Ecto neural progenitor cell (in vitro differentiated cells): ENCODE data around the gene FAM200C.
"Not testable (repeated sequence)": the region's sequence is repeated elsewhere in the genome, so short reads cannot be mapped to it uniquely, and the experiment has no call there.

Experiments
- DNase-seq: peaks from one replicate; pipeline ENCODE4 v3.0.0-alpha.2; 2018; ENCODE audit warnings: low spot score

FAM200C gene

DNA sequence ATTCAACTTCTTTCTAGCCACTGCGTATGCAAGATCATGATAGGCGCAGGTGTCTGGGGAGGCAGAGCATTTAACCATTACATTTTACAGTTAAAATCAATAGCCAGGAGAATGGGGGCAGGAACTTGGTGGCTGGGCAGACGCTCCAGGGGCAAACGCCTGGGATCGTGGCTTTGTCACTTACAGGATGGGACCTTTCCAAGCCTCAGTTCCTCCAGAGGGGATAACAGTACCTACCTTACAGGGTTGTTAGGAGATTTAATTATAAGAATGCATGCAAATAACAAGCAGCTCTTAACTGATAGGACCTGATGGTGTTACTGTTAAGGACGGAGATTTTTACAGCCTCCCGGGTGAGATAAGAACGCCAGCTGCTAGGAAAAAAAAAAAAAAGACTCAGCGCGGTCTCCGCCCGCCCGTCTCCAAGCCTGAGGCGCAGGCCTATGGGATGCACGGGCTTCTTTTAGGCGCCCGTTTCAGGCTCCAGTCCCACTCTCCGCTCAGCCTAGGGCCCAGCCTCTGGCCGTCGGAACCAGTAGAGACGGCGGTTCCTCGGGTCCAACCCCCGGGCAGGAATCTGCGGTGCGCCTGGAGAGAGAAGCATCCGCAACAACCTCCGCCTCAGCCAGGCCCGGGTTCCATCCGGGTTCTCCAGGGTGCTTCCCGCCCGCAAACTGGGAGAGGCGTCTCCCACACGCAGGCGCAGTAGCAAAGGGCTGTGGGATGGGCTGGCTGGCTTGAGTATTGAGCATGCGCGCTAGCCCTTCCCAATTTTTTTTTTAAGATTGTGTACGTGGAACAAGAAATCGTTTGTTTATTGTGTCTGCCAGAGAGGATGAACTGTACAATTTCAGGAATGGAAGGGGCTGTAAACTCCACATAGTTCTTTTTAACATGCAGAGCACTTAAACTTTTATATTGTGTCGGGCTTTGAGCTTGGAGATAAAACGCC lies at the start of gene FAM200C:
FAM200C (minus strand) TSS at position 653 of the 952 bp plus-strand sequence. CDS start 4,564 bp downstream, outside the sequence.
- DNase-seq: peak; percentile 95

DNA sequence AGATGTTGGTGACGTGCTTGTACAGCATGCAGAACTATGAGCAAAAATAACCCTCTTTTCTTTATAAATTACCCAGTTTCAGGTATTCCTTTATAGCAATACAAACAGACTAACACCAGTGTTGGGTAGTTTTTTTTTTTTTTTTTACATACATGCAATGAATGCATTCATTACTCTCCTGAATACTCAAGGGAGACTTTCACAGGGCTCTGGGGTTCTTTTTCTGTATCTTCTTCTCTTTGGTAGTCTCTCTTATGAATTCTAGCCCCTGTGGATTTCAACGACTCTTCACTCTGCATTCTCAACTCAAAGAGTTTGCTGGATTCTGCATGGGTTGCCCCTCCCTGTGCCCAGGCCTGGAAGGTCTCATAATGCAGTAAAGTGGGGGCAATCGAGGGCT lies 49.6 kb upstream of the FAM200C start:
- no peak for DNase-seq

DNA sequence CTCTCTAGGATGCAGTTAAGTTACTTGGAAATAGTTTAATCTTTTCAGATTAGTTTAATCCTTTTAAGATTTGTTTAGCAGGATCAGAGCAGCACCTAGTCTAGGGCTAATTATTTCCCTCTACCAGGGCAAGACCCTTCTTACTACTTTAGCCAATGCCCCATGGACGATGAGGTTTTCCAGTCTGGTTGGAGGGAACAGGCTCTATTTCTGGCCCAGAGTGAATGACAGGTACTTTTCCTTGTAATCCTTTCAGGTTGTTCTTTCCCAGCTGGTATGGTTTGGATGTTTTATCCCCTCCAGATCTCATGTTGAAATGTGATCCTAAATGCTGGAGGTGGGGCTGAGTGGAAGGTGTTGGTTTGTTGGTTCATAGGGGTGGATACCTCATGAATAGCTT lies 49.0 kb upstream of the FAM200C start:
- no peak for DNase-seq

DNA sequence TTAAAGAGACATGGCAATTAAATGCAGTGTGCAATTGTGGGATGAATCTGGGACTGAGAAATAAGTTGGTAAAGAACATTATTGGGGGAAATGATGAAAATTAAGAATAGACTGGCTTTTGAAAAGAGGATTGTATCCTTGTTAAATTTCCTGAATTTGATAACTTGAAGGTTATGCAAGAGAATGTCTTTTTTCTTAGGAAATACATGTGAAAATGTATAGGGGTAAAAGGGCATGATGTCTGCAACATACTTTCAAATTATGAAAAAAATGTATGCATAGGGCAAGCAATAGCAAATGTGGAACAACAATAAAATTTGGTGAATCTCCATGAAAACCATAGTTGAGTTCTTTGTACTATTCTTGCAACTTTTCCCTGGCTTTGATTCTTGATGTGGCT lies 45.9 kb upstream of the FAM200C start:
- no peak for DNase-seq

DNA sequence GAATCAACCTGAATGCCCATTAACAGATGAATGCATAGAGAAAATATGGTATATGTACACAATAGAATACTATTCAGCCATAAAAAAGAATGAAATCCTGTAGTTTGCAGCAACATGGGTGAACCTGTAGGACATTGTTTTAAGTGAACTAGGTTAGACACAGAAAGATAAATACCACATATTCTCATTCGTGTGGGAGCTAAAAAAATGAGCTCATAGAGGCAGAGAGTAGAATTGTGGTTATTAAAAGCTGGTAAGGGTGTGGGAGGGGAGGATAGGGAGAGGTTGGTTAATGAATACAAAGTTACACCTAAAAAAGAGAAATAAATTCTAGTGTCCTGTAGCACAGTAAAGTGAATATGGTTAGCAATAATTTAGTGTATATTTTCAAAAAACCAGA lies 45.3 kb upstream of the FAM200C start:
- DNase-seq: no peak

DNA sequence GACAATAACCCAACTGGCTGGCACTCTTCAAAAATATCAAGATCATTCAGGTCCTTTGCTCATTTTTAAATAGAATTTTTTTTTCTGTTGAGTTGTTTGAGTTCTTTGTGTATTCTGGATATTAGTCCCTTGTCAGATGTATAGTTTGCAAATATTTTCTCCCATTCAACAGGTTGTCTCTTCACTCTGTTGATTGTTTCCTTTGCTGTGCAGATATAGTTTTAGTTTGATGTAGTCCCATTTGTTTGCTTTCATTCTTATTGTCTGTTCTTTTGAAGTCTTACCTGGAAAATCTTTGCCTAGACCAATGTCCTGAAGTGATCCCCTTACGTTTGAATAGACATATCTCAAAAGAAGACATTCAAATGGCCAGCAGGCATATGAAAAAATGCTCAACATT lies 44.6 kb upstream of the FAM200C start:
- no peak for DNase-seq

DNA sequence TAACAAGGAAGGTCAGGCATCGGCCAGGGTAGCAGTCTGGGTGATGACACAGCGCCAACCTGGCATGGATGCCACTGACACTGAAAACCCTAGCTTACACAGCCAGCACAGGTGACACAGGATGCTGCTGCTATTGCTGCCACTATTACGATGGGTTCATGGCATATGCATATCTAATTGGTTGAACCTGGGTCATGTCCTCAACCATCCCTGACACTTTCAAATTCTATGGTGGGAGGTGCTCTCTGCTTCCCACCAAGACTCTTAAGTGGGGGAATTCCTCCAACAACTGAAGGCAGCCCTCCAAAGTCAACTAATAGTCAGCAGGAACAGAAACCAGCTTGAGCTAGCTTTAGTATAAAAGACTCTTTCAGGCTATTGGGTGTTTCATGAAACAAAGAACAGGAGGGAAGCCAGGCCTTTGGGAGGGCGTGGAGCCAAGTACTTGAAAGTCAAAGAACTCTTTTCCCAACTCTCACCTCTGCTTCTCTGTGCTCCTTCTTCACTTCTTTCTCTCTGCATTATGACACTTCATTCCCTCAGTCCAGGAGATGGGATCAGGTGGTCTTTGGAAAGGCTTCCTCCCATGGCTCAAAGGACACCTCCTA lies 43.1 kb upstream of the FAM200C start:
- DNase-seq: no peak

DNA sequence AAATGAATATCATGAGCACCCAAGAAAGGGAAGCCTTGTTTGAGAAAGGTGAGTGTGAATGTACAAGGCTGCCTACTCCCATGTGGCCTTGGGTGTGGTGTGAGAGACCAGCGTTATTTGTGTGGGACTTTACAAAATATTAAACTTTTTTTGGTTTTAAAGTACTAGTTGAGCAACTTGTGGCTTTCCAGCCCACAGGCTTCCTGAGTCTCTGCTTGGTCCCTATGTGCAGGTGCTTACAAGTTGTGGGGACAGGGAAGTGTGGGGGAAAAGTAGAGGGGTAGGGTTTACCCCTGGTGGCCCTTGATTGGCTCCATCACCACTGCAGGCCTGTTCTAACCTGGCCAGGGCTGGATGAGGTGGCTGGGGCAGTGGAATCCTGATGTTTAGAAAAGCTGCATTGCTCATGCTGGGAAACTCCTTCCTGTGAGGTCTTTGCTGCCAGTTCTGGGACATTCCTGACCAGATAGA lies 41.5 kb upstream of the FAM200C start:
- no peak for DNase-seq

DNA sequence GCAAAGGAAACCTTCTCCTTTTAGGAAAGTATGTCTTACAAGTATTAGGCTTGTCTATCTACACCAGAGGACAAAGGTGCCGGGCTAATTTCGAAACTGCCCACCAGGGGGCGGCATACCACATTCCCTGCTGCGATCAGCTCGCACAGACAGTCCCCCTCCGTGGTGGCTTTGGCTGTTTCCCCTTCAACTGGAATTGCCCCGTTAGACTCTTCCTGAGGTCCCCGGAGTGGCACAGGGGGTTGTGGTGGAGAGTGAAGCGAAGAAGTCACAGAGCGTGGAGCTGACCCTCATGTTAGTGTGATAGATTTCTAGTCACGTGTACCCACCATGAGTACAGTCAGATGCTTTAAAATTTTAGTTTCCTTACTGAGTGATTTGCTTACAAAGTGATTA lies 39.3 kb upstream of the FAM200C start:
- DNase-seq: peak; percentile 90

DNA sequence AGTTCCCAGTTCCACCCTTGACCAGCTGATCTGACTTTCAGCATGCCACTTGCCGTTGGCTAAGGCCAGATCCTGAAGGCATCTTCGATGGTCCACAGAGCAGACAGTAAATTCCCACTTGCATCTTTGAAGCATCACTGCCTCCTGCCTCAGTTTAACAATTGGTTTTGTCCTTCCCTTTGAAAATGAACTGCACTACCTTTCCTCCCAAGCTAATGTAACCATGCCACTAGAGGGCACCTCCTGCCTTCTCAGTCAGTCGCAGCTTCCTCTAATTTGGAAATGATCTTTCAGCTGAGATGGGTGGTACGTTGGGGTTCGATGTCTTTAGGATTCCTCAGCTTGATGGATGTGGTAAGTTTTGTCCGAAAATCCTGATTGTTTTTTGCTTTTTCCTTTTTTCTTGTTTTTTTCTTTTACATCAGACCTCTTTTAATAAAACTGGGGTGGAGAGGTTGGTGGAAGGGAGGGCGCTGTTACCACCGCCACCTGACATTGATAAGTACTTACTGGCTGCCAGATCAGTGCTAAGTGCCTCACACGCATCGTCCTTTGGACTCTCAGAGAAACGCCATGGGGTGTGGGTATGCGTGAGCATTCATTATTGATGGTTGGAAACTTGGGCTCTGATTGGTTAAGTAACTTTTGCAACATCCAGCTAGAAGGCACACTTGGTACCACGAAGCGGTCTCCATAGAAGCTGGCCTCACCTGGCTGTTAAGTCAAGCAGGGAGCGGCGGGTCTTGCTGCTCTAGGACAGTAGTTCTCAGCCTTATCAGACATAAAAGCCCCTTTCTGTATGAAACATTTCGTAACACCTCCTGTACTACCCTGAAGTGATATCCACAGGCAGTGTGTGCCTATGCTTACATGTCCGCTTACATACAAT lies 38.7 kb upstream of the FAM200C start:
- DNase-seq: peak; percentile 58

DNA sequence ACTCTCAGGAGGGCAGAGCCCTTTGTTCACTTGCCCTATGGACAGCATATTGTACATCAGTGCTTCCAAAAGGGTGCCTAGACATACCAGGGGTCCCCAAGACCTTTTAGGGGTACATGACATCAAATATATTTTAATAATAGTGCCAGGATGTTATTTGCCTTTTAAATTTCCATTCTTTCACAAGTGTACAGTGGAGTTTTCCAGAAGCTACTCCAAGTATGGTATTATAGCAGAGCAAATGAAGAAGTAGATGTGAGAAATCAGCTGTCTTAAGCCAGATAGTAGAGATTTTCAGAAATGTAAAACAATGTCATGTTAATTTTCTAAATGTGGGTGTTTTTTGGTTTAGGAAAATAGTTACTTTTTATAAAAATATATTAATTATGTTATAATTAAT lies 37.4 kb upstream of the FAM200C start:
- DNase-seq: no peak

DNA sequence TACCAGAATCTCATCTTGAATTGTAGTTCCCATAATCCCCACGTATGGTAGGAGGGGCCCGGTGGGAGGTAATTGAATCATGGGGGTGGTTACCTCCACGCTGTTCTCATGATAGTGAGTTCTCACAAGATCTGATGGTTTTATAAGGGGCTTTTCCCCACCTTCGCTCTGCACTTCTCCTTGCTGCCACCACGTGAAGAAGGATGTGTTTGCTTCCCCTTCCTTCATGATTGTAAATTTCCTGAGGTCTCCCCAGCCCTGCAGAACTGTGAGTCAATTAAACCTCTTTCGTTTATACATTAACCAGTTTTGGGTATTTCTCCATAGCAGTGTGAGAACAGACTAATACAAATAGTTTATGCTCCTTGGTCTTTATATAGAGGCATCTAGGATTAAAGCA lies 36.8 kb upstream of the FAM200C start:
- DNase-seq: not testable (repeated sequence)

DNA sequence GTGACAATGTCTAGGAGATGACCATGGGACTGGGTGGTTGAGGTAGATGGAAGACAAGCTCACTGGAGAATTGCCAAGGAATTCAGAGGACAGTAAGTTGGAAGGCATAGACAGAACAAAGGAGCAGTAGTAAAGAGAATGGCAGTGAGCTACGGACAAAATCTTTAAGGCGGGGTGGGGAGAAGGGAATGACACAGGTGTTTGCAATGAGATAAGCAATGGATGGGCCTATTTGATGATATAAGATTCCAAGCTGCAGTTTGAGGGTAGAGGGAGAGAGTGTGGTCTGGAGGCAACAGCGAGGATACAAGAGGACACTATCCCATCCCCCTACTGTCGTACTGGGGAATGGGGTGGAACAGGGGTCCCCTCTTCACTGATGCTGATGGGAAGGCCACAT lies 36.2 kb upstream of the FAM200C start:
- DNase-seq: no peak

DNA sequence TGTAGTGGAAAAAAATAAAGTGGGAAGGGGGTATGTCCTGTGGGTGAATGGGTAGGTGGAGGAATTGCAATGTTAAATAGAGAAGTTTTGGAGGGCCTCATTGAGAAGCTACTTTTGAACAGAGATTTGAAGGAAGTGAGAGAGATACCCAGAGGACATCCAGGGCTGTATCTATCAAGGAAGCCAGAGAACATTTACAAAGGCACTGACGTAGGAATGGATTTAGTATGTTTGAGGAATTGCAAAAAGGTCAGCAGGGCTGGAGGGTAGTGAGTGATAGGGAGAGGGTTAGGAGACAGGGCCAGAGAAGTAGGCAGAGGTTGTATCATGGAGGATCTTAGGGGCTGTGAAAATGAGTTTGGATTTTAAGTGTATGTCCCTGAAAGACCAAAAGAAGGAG lies 35.7 kb upstream of the FAM200C start:
- no peak for DNase-seq

DNA sequence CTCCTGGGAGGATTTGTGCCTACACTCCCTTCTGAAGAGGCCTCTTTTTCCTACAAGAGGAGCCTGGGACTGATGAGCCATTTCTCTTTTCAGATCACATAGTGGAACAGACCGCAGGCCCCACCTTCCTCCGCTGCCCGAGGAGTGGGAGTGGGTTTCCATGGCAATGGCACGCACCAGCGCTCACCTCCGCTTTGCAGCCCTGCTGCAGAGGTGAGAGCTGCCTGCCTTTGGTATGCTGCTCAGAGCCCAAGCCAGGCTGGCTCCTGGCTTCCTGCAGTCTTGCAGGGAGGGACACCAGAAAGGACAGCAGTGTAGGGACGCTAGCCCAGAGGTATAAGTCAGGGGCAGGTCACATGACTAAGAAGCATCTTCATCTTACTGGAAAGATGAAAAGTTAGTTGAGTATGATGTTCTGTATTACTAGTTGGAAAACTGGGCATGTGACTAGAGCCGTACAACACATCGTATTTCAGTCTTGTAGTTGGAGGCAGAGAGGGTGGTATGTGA lies 34.2 kb upstream of the FAM200C start:
- peak; percentile 71 for DNase-seq

DNA sequence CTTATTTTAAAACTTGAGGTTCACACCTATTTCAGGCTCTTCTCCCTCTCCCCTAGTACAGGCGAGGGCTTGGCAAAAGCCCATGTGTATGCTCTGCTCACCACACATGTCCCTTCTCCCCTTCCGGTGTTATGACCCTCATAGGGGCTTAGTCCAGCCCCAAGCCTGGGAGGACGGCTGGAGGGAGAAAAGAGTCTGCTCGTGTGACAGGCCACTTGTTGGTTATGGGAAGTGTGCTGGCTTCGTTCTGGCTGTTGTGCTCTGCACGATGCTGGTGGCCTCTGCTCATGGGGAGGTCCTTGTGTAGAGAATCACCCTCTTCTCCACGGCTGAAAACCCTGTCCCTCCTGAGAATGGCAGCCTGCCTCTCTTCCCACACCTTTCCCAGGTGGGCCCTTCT lies 32.9 kb upstream of the FAM200C start:
- DNase-seq: no peak

DNA sequence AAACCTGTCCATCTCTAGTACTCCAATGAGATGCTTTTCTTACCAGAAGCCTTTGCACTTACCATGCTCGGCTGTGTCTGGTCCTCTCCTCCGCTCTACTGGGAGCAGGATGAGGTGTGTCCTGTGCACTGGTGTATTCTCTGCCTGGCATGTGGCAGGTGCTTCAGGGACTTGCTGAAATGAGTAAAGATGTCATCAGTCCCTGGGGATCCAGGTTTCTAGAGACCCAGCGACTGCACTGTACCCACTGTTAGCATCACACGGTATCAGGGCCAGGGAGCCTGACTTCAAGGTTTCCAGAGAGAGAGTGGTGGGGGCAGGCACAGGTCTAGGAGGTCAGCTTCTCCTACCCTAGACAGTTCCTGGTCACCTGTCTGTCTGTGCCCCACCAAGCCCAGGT lies 32.3 kb upstream of the FAM200C start:
- no peak for DNase-seq

DNA sequence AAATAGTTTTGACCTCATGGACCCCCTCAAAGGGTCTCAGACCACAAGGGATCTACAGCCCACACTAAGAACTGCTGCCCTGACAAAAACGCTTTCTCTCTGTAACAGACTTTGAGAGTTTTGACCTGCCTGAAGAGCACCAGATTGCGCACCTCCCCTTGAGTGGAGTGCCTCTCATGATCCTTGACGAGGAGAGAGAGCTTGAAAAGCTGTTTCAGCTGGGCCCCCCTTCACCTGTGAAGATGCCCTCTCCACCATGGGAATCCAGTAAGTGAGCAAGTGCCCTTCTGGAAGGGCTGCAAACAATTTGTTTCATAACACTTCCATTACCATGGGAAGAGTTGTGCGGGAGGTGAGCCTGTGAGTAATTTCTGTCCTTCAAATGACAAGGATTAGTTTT lies 27.8 kb upstream of the FAM200C start:
- no peak for DNase-seq

DNA sequence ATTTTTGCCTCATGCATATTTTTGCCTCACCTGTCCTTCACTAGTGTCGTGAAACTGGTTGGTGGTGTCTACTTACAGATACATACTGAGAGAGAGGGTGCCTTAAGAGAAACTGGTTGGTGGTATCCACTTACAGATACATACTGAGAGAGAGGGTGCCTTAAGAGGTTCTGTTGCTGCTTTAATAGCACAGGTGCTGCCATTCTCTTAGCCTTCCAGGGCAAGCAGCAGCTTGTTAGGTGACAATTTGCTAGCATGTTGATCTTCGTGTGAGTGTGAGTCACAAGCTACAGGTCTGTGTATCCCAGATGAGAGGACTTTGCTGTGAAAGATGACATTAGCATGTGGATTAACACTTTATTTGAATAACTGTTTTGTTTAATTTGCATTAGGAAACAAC lies 23.2 kb upstream of the FAM200C start:
- DNase-seq: no peak

DNA sequence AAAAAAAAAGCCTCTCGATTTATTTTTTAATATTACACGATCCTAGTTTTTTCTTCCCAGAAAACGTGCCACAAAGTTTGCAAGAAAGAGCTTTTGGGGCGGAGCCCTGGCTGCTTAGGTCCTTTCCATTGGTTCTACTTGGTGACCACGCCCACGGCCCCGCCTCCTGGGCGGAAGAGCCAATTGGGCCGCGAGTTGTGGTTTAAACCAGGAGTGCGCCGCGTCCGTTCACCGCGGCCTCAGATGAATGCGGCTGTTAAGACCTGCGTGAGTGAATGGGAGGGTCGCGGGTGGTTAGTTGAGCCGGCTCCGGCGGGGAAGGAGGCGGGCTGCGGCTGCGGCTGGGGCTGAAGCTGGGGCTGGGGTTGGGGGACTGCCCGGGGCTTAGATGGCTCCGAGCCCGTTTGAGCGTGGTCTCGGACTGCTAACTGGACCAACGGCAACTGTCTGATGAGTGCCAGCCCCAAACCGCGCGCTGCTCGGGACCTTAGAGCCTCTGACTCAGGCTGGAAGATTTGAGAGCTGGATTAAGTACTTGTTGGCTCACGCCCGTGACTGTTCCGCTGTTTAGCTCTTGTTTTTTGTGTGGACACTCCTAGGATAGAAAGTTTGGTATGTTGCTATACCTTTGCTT lies 21.9 kb upstream of the FAM200C start, which contains the start of gene PTTG1:
PTTG1 (plus strand) TSS at position 231 of the 634 bp plus-strand sequence. CDS start 458 bp downstream, outside the sequence.
- peak; percentile 96 for DNase-seq

DNA sequence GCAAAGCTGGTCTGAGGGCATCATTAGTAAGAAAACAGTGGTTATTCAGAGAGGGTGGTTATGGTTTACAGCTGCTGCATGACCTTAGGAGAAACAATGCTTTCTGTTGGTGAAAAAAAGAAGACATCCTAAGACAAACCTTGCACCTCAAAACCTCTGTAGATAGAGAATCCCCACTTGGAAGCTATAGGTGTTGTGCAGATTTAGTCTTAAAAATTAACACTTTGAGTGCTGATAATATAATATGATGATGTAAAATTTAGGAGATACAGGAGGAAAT lies 20.4 kb upstream of the FAM200C start:
- DNase-seq: no peak
